ENCODE measurements around the gene POLR1A. TPM values are rescaled to one million over a fixed set of nuclear protein-coding genes. Genes with fewer than 3 reads are reported as not detected.

The POLR1A gene
- total RNA-seq, 1 donor from 2014 or later = 61.6 TPM

- no peak for DNase-seq (ENCODE audit: low spot score in 2 of 2, unreplicated experiment in 2 of 2)
- no peak overlapping the region for H3K27ac Mint-ChIP-seq
- peaks cover 6% of the 10 kb centered on the region for H3K36me3 Mint-ChIP-seq
- H3K9me3 Mint-ChIP-seq = peaks cover 15% of the 10 kb centered on the region
- H3K4me1 Mint-ChIP-seq = peaks cover 4% of the 10 kb centered on the region
- H3K27me3 Mint-ChIP-seq (ENCODE audit: low read depth) = no peaks in the 10 kb centered on the region
- TF ChIP-seq CTCF (IDR thresholded peaks at IDR 0.05; ENCODE audit: unreplicated experiment) = no peak
- H3K4me3 Mint-ChIP-seq = no peak overlapping the region
These were observed 90.7 kb downstream of the POLR1A start for GRCh38 chr2:86015006-86015405.

GRCh38 chr2:86014493-86014892, 91.2 kb downstream of the POLR1A start:
- Mint-ChIP-seq H3K36me3 (peaks cover 6% of the 10 kb centered on the region), H3K27ac (no peak overlapping the region), H3K4me1 (peaks cover 4% of the 10 kb centered on the region), H3K27me3 (ENCODE audit: low read depth) (no peaks in the 10 kb centered on the region), H3K9me3 (peaks cover 15% of the 10 kb centered on the region), H3K4me3 (no peak overlapping the region)
- TF ChIP-seq CTCF (IDR thresholded peaks at IDR 0.05; ENCODE audit: unreplicated experiment) = no peak
- DNase-seq (ENCODE audit: low spot score in 2 of 2, unreplicated experiment in 2 of 2) = no peak

GRCh38 chr2:86012007-86012712, 93.5 kb downstream of the POLR1A start:
- DNase-seq (ENCODE audit: low spot score in 2 of 2, unreplicated experiment in 2 of 2) = no peak
- TF ChIP-seq CTCF (IDR thresholded peaks at IDR 0.05; ENCODE audit: unreplicated experiment) = no peak
- Mint-ChIP-seq H3K4me1 (peaks cover 4% of the 10 kb centered on the region), H3K36me3 (peaks cover 8% of the 10 kb centered on the region), H3K4me3 (no peak overlapping the region), H3K9me3 (peaks cover 30% of the 10 kb centered on the region), H3K27me3 (ENCODE audit: low read depth) (no peaks in the 10 kb centered on the region), H3K27ac (no peak overlapping the region)

- TF ChIP-seq CTCF (IDR thresholded peaks at IDR 0.05; ENCODE audit: unreplicated experiment) = no peak
- Mint-ChIP-seq H3K4me1 (peaks cover 4% of the 10 kb centered on the region), H3K36me3 (peaks cover 13% of the 10 kb centered on the region), H3K4me3 (no peak overlapping the region), H3K27ac (no peak overlapping the region), H3K9me3 (peaks cover 36% of the 10 kb centered on the region), H3K27me3 (ENCODE audit: low read depth) (no peaks in the 10 kb centered on the region)
- DNase-seq (ENCODE audit: low spot score in 2 of 2, unreplicated experiment in 2 of 2) = no peak
These were observed 94.2 kb downstream of the POLR1A start for GRCh38 chr2:86011449-86011941.

- Mint-ChIP-seq H3K27me3 (ENCODE audit: low read depth) (no peaks in the 10 kb centered on the region), H3K9me3 (peaks cover 48% of the 10 kb centered on the region), H3K4me3 (no peak overlapping the region), H3K27ac (no peak overlapping the region), H3K4me1 (peaks cover 4% of the 10 kb centered on the region), H3K36me3 (peaks cover 22% of the 10 kb centered on the region)
- no peak for DNase-seq (ENCODE audit: low spot score in 2 of 2, unreplicated experiment in 2 of 2)
- TF ChIP-seq CTCF (IDR thresholded peaks at IDR 0.05; ENCODE audit: unreplicated experiment) = no peak
These were observed 95.6 kb downstream of the POLR1A start for GRCh38 chr2:86010083-86010482.

Measured in mesothelial cell of epicardium (in vitro differentiated cells).